Measurements from ENCODE around the gene RASL12. TPM values are rescaled to one million over a fixed set of nuclear protein-coding genes. Genes with fewer than 3 reads are reported as not detected.

Gene RASL12
- total RNA-seq, 2 donors from 2014 or later: 27.2 TPM

DNA sequence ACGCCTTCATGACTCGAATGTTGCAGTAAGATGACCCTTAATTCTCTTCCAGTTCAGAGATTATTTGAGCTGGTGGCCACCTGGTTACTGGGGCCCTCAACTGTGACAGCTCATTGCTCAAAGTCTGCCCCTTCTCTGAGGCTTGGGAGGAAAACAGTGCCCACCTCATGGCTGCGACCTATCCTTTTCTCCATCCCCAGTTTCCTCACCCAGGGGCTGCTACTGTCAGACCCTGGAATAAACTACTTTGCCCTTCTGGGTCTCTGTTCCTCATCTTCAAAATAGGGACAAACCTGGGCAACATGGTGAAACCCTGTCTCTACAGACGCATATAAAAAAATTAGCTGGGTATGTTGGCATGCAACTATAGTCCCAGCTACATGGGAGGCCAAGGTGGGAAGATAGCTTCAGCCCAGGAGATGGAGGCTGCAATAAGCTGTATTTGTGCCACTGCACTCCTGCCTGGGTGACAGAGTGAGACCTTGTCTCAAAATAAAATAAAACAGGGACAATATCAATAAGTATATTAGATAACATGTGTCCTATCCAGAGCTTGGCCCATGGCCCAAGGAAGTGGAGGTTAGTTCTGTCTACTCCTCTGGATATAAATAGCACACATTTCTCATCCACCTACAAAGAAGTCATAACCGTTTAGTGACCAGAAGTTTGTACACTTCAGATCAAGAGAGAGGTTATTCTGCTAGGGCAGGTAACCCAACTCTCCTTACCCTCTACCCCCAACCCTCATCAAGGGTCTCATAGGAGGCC is 2.2 kb upstream of the RASL12 start:
- H3K27ac Mint-ChIP-seq: no peak overlapping the region
- Histone ChIP-seq H3K36me3 (ENCODE audit: control insufficient read depth, insufficient read depth, low read length) (peaks cover 8% of the 10 kb centered on the region), H3K4me3 (ENCODE audit: low read length) (no peak overlapping the region), H3K27me3 (ENCODE audit: control insufficient read depth, insufficient read depth, low read length, poor library complexity, severe bottlenecking) (no peaks in the 10 kb centered on the region), H3K27ac (ENCODE audit: low read depth, low read length) (no peak overlapping the region), H3K9ac (ENCODE audit: extremely low read depth, low read length, poor library complexity, severe bottlenecking) (no peak overlapping the region), H3K4me1 (ENCODE audit: control insufficient read depth, insufficient read depth, low read length) (peaks cover 7% of the 10 kb centered on the region), H3K9me3 (ENCODE audit: control insufficient read depth, low read length) (peaks cover 5% of the 10 kb centered on the region)
- no peaks in the 10 kb centered on the region for H3K27me3 Mint-ChIP-seq (ENCODE audit: insufficient read depth)
- H3K4me1 Mint-ChIP-seq: peaks cover 26% of the 10 kb centered on the region
- 96% methylated on average over 4 to 5 of the region's 5 CpGs for WGBS, 2 experiments (ENCODE audit: insufficient coverage in 1 of 2, insufficient read length in 1 of 2)
- peak; percentile 24 for DNase-seq
- H3K4me3 Mint-ChIP-seq: no peak overlapping the region
- TF ChIP-seq, protein P1, sequence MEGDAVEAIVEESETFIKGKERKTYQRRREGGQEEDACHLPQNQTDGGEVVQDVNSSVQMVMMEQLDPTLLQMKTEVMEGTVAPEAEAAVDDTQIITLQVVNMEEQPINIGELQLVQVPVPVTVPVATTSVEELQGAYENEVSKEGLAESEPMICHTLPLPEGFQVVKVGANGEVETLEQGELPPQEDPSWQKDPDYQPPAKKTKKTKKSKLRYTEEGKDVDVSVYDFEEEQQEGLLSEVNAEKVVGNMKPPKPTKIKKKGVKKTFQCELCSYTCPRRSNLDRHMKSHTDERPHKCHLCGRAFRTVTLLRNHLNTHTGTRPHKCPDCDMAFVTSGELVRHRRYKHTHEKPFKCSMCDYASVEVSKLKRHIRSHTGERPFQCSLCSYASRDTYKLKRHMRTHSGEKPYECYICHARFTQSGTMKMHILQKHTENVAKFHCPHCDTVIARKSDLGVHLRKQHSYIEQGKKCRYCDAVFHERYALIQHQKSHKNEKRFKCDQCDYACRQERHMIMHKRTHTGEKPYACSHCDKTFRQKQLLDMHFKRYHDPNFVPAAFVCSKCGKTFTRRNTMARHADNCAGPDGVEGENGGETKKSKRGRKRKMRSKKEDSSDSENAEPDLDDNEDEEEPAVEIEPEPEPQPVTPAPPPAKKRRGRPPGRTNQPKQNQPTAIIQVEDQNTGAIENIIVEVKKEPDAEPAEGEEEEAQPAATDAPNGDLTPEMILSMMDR (conservative IDR thresholded peaks at IDR 0.05): no peak
- peaks cover 5% of the 10 kb centered on the region for H3K36me3 Mint-ChIP-seq (ENCODE audit: low read depth)
- peaks cover 4% of the 10 kb centered on the region for H3K9me3 Mint-ChIP-seq

DNA sequence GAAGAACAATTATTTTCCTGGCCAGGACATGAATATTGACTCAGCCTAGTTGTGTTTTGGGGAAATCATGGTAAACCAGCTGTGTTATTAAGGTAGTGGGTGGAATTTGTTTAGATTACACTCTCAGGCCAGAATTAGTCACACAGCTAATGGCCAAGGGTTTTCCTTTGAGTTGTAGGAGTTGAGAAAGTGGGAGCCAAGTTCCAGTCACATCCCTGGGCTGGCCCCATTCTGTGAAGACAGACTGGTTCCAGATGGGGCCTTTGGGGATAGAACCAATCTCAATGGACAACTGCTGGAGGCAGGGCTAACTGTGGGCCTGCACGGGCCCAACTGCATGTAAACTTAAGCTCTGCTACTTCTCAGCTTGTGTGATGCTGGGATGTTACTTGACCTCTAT is 1.4 kb upstream of the RASL12 start:
- Histone ChIP-seq H3K9ac (ENCODE audit: extremely low read depth, low read length, poor library complexity, severe bottlenecking) (no peak overlapping the region), H3K4me3 (ENCODE audit: low read length) (no peak overlapping the region), H3K36me3 (ENCODE audit: control insufficient read depth, insufficient read depth, low read length) (peaks cover 16% of the 10 kb centered on the region), H3K27me3 (ENCODE audit: control insufficient read depth, insufficient read depth, low read length, poor library complexity, severe bottlenecking) (no peaks in the 10 kb centered on the region), H3K4me1 (ENCODE audit: control insufficient read depth, insufficient read depth, low read length) (peaks cover 8% of the 10 kb centered on the region), H3K27ac (ENCODE audit: low read depth, low read length) (no peak overlapping the region), H3K9me3 (ENCODE audit: control insufficient read depth, low read length) (peaks cover 5% of the 10 kb centered on the region)
- DNase-seq: no peak
- no peak overlapping the region for H3K27ac Mint-ChIP-seq
- 97% methylated on average over 1 of the region's 1 CpG; no CpG with 5 or more reads in 1 of the 2 experiments for WGBS, 2 experiments (ENCODE audit: insufficient coverage in 1 of 2, insufficient read length in 1 of 2)
- H3K36me3 Mint-ChIP-seq (ENCODE audit: low read depth): peaks cover 7% of the 10 kb centered on the region
- H3K27me3 Mint-ChIP-seq (ENCODE audit: insufficient read depth): no peaks in the 10 kb centered on the region
- H3K4me3 Mint-ChIP-seq: no peak overlapping the region
- peaks cover 27% of the 10 kb centered on the region for H3K4me1 Mint-ChIP-seq
- H3K9me3 Mint-ChIP-seq: peaks cover 4% of the 10 kb centered on the region
- TF ChIP-seq, protein P1 (conservative IDR thresholded peaks at IDR 0.05): no peak

DNA sequence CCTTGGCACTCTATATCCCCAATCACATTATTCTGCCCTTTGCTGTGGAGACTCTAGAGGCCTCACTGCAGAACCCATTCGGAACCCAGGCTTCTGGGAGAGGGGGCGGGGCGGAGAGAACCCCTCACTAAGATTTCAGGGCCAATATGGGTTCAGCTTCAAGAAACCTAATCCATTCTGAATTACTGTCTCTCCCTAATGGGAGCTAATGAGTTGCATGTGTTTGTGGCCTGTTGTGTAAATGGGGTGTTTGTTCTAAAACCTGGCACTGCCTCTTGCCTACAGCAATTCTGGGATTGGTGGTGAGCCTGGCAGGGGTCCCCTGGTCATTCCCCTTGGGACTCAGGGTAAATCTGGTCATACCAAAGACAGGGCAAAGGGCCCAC is 605 bp upstream of the RASL12 start:
- Mint-ChIP-seq H3K27ac (peak overlapping the region; percentile 89), H3K4me1 (peaks cover 27% of the 10 kb centered on the region), H3K9me3 (peaks cover 3% of the 10 kb centered on the region), H3K27me3 (ENCODE audit: insufficient read depth) (no peaks in the 10 kb centered on the region), H3K4me3 (peak overlapping the region; percentile 90), H3K36me3 (ENCODE audit: low read depth) (peaks cover 10% of the 10 kb centered on the region)
- Histone ChIP-seq H3K27ac (ENCODE audit: low read depth, low read length) (no peak overlapping the region), H3K4me1 (ENCODE audit: control insufficient read depth, insufficient read depth, low read length) (peaks cover 8% of the 10 kb centered on the region), H3K4me3 (ENCODE audit: low read length) (peak overlapping the region; percentile 89), H3K36me3 (ENCODE audit: control insufficient read depth, insufficient read depth, low read length) (peaks cover 23% of the 10 kb centered on the region), H3K9me3 (ENCODE audit: control insufficient read depth, low read length) (peaks cover 5% of the 10 kb centered on the region), H3K9ac (ENCODE audit: extremely low read depth, low read length, poor library complexity, severe bottlenecking) (peak overlapping the region; percentile 88), H3K27me3 (ENCODE audit: control insufficient read depth, insufficient read depth, low read length, poor library complexity, severe bottlenecking) (no peaks in the 10 kb centered on the region)
- 56 to 69% methylated on average over 1 to 3 of the region's 3 CpGs for WGBS, 2 experiments (ENCODE audit: insufficient coverage in 1 of 2, insufficient read length in 1 of 2)
- TF ChIP-seq, protein P1 (conservative IDR thresholded peaks at IDR 0.05): no peak
- no peak for DNase-seq

Data from endodermal cell (in vitro differentiated cells).